C1 segment of cervical spinal cord (tissue), 14 donors: ENCODE results near the gene OTOA.
"Not testable (repeated sequence)": the region's sequence is repeated elsewhere in the genome, so short reads cannot be mapped to it uniquely, and the experiment has no call there.

ENCODE experiments used
- DNase-seq, 14 donors: peaks; one replicate each; lab custom pipeline; 2025; lab: John Stamatoyannopoulos, UW

Gene OTOA

DNA sequence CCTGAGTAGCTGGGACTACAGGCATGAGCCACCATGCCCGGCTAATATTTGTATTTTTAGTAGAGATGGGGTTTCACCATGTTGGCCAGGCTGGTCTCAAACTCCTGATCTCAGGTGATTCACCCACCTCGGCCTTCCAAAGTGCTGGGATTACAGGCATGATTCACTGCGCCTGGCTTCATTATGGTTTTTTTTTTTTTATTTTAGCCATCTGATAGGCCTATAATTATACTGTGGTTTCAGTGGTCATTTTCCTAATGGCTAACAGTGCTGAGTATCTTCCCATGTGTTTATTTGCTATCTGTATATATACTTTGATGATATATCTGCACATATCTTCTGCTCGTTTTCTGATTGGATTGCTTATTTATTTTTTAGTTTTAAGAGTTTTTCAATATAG lies 10.7 kb downstream of the OTOA start:
- not testable (repeated sequence) for DNase-seq

DNA sequence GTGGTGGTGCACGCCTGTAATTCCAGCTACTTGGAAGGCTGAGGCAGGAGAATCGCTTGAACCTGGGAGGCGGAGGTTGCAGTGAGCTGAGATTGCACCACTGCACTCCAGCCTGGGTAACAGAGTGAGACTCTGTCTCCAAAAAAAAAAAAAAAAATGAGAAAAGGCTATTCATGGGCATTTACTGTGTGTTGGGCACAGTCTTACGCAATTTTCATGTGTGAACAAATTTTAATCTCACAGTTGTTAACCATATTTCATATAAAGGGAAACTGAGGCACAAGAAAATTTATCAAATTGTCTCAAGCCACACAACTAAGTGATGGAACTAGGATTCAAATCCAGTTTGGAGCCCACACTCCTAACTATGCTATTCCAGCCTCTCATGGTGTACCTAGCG lies 16.9 kb downstream of the OTOA start:
- DNase-seq, result not testable (repeated sequence)

DNA sequence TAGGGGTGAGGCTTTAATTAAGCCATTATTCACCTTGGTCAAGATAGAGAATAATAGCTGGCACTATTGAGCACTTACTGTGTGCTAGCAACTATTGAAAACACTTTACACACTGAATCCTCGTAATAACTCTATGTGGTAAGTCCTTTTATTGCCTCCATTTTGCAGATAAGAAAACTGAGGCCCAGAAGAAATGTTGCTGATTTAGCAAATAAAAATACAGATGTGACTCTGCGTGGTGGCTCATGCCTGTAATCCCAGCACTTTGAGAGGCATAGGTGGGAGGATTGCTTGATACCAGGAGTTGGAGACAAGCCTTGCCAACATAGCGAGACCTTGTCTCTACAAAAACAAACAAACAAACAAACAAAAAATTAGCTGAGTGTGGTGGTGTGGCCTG lies 19.4 kb downstream of the OTOA start:
- DNase-seq, result no peak

DNA sequence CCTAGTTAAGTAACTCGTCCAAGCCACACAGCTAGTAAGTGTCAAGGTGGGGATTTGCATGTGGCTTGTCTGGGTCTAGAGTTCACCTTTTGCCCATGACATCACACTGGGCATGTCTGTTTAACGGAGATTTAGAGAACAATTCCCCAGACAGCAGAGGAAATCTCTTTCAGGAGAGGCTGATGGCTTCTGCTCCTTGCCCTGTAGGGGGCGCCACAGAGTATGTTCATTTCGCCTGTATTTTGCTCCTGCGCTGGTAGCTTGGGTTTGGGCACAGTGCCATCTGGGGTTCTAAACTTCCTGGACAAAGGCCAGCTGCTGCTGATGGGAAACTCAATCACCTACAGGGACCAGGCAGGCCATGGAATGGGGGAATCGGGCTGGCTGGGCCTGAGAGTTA lies 20.4 kb downstream of the OTOA start:
- DNase-seq, result no peak

DNA sequence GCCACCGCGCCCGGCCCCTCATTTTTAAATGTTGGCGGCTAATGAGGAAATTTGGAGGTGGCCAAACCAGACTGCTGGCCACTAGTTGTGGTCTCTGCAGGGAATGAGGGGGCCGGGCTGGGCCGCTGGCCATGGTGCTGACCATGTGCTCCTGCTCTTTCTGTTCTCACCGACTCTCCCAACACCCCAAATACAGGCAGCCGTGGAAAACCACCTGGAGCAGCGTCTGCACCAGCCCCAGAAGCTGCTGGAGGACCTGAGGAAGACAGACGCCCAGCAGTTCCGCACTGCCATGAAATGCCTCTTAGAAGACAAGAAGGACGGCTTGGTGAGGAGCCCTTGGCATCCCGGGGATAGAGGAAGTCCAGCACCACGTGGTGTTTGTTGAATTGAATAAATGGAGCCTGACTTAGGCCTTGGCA lies 21.3 kb downstream of the OTOA start:
- peak in 1 of 14 donors; percentile 0 for DNase-seq

DNA sequence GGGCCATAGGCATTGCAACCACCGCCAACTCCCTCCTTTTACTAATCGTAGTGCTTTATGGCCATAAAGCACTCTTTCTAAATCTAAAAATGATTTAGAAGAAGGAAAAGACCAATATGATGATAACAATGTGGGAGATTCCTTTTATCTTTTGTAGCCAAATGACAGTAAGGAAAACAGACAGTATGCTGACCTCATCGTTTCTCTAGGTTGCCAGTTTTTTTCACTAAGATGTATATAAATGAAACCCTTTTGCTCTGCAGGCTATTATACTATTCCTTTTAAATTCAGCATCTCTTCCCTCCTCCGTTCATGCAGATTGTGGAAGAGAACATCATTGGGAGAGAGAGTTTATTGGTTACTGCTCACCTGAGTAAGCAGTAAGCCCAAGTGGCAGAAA lies 25.3 kb downstream of the OTOA start:
- no peak for DNase-seq

DNA sequence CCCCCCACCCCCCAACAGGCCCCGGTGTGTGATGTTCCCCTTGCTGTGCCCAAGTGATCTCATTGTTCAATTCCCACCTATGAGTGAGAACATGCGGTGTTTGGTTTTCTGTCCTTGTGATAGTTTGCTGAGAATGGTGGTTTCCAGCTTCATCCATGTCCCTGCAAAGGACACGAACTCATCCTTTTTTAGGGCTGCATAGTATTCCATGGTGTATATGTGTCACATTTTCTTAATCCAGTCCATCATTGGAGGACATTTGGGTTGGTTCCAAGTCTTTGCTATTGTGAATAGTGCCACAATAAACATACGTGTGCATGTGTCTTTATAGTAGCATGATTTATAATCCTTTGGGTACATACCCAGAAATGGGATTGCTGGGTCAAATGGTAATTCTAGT lies 27.2 kb downstream of the OTOA start:
- DNase-seq, result not testable (repeated sequence)

DNA sequence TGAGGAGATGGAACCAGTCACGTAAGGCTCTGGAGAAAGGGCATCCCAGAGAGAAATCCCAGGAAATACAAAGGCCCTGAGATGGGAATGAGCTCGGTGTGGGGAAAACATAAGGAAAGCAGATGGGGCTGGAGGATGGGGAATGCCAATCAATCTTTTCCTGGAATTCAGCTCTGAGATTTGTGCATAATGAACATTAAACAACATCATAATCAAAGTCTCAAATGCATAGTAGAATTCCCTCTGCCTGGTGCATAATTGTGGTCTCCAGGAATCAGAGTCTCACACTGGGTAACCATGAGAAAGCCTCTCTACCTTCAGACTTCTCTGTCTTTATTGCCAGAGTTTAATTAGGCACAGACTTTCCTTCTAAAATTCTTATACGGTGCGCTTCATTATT lies 30.8 kb downstream of the OTOA start:
- DNase-seq, result no peak

DNA sequence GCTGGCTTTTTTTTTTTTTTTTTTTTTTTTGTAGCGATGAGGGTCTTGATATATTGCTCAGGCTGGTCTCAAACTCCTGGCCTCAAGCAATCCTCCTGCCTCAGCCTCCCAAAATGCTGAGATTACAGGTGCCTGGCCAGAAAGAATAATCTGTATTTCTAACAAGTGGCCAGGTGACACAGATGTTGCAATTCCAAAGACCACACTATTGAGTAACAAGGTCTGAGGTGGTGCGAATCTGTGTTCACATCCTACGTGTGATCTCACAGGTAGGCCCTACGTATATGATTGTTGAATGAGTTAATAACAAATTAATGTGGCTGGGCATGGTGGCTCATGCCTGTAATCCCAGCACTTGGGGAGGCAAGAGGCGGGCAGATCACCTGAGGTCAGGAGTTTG lies 33.3 kb downstream of the OTOA start:
- no peak for DNase-seq

DNA sequence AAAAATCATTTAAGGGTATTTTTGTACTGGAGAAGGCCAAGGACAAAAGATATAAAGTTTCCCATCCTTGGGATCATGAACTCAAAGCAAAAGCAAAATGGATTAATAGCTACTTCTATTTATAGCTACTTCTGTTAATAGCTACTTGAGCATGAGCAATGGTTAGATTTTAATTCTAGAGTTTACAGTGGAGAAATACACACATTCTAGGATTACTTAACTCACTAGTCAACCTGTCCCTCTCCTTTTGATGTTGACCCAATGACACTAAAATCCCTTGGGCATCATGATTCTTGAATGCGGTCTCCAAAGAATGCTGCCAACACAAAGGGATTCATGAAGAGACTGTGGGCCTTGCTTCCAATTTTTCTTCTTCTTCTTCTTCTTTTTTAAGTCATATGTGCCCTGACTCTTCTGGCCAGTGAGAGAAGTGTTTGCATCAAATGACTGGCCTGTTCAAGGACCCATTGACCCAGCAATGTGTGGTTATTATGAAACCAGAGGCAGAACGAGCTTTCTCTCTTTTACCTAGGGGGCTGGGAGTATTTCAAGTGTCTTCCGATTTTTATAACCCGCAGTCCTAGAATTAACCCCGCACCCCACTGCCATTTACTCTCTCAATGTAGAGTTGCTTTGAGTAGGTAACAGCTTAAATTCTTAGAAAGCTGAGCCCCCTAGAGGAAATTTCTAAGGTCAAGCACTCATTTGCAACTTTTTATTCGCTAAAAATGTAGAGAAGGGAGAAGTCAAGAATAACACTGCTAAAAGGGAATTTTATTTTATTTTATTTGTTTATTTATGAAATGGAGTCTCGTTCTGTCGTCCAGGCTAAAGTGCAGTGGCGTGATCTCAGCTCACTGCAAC lies 34.6 kb downstream of the OTOA start:
- DNase-seq, result no peak

DNA sequence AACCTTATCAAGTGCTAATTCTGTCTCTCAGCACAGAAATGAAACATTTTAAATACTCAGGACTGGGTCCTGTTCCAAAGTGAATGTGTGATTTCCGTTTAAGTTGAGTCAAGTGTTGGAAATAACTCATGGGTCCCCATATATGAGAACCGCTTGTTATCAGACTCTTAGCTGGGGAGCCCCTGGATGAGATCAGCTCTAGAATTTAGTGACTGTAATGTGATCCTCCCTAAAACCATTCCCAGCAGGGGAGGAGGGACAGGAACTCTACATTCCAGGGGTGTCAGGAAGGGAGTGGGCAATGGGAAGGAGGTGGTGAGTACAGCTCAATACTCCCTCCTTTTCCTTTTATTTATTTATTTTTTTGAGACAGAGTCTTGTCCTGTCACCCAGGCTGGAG lies 37.5 kb downstream of the OTOA start:
- no peak for DNase-seq

DNA sequence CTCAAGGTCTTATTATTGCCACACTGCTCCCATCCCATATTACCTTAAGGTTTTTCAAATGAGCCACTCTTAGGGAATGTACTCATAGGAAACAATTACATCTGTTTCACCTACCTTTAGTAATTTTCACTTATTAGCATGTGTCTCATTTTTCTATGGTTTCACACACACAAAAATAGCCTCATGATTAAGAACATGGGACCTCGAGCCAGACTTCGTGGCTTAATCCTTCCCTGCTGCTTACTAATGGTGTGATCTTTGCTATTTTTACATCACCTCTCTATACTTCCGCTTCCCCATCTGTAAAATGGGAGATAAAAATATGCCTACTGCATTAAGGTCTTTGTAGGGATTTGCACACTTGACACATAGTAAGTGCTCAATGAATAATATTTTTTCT lies 38.5 kb downstream of the OTOA start:
- DNase-seq, result no peak

DNA sequence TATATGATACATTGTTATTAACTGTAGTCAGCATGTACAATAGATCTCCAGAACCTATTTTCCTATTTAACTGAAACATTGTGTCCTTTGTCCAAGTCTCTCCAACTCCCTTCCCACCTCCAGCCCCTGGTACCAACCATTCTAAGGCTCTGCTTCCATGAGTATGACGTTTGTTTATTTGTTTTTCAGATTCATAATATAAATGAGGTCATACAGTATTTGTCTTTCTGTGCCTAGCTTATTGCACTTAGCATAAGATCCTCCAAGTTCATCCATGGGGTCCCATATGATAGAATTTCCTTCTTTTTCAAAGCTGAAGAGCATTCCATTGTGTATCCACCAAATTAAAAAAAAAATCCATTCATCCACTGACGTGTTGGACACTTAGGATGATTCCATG lies 39.4 kb downstream of the OTOA start:
- no peak for DNase-seq

DNA sequence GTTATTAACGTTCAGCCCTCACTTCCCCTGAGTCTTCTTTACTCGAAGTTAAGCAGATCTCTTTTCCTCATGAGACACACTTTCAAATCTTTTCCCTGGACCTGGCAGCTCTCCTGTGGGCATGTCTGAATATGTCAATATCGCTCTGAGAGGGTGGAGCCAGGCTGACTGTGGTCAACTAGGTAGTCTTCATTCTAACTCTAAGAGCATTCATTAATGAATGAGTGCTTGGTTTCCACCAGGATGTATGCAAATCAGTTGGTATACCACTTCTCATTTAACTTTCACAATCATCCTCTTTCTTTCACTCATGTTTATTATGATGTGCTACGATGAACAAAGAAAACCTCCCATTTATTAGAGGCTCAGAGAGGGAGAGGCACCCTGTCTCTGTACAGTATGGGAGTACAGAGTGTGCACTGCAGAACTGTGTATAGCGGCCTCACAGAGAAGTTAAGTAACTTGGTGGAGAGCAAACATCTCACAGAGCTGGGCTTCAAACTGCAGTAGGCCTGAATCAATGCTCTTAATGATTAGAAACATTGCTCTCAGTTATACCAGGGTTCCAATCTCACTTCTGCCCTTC lies 39.9 kb downstream of the OTOA start:
- DNase-seq, result no peak

DNA sequence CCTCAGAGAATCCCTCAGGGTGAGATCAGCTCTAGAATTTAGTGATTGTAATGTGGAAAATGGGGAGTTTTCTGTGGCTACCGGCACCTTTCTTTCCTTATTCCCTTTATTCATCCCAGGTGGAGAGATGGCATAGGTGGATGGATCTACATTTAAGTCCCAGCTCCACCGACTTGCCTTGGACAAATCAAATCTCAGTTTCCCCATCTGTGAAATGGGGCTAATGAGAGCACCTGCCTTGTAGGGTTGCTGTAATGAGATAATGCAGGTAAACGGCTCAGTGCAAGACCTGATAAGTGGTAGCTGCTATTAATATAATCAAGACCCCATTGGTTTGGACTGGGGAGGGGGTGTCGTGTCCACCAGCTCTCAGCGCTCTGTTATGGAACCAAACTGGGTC lies 40.5 kb downstream of the OTOA start:
- DNase-seq, result no peak

DNA sequence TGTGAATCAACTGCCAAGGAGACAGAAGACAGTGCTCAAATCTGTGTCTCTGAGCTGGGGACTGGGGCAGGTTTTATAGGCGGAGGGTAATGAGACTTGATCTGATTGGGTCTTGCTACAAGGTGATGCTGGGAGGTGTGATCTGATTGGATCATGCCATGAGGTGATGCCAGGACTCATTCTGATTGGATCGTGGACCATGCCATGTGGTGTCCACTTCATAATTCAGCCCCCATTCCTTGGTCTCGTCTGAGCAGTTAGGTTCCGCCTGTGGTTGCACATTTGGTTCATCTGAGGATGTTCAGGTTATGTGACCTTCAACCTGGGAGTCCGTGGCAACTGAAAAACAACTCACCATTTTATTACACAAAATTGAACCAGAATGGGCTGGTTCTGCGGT lies 41.0 kb downstream of the OTOA start:
- no peak for DNase-seq

DNA sequence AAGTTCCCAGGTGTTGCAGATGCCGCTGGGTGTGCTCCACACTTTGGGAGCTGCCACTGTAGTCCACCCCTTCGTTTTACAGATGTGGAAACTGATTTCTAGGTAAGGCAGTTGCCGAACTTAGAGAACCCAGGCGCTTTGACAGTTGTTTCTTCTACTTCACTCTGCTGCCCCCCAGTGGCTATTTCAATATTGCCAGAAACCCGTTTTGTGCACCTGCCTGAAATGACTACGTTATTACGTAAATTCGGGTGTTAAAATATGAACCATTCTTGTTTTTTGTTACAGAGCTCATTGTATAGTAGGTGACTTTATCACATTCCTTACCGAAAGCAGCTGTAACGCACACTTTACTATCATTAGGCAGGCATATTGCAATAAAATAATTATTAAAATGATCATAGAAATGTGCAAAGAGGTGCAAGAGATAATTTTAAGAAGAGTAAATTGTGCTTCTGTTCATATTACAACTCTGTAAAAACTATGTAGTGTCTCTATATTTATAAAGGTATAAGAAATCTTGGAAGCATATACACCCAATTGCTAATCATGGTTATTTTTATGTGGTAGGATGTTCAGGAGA lies 44.9 kb downstream of the OTOA start:
- DNase-seq, result peak in 11 of 14 donors; percentile 1 to 51 (median 20)

DNA sequence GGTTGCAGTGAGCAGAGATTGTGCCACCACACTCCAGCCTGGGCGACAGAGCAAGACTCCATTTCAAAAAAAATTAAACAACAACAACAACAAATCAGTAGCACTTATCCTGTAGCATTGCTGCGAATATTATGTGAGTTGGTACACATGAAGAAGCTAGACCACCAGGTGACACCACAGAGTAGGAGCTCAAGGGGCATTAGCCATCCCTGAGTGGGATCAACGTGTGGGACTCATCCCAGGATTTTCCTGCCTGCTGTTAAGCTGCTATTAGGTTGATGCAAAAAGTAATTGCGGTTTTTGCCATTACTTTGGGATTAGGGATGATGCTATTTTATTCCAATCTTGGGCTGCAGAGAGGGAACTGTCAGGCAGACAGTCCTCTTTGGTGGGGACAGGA lies 47.2 kb downstream of the OTOA start:
- no peak for DNase-seq

DNA sequence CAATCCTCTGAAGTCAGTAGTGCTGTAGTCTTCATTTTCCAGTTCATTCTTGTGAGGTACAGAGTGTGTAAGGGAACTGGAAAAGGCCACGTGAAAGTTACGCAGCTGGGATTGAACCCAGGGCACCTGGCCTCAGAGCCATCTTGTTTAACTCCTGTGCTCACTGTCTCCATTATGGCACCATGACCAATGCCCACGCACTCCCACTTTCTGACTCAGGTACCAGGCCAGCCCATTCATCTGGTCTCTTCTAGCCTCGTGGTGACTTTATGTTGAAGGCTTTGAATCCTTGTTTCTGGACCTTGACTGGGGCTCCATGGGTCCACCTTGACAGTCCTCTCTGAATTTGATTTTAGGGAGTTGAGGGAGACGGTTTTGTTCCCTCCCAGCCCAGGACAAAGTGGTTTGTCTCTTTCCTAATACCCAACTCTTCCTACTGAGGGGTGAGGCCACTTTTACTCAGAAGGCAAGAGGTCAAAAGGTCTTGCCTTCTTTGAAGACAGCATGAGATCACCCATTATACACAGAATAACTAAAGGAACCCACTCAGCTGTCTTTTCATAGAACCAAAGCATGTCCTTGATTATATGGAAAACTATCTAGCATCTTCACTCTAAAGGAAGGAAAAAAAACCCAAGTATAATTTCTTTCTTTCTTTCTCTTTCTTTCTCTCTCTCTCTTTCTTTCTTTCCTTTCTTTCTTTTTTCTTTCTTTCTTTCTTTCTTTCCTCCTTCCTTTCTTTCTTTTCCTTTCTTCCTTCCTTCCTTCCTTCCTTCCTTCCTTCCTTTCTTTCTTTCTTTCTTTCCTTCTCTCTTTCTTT lies 50.0 kb downstream of the OTOA start:
- no peak for DNase-seq

DNA sequence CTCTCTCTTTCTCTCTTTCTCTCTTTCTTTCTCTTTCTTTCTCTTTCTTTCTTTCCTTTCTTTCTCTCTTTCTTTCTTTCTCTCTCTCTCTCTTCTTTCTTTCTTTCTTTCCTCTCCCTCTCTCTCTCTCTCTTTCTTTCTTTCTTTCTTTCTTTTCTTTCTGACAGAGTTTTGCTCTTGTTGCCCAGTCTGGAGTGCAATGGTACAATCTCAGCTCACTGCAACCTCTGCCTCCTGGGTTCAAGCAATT lies 50.5 kb downstream of the OTOA start:
- DNase-seq, result not testable (repeated sequence)

DNA sequence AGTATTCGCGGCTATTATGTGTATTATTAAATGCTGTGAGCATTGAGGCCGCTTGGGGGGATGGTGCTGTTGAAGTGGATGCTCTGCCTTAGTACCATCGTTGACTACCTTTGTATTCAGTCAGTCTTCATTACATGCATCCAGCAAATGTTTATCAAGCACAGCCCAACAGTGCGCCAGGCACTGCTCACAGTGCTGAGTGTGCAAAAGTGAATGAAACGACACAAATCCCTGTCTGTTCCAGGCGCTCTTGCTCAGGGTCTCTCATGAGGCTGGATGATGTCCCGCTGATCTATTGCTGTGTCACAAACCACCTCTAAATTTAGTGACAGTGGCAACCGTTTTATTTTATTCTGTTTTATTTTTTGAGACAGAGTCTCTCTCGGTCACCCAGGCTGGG lies 53.8 kb downstream of the OTOA start:
- DNase-seq, result no peak

DNA sequence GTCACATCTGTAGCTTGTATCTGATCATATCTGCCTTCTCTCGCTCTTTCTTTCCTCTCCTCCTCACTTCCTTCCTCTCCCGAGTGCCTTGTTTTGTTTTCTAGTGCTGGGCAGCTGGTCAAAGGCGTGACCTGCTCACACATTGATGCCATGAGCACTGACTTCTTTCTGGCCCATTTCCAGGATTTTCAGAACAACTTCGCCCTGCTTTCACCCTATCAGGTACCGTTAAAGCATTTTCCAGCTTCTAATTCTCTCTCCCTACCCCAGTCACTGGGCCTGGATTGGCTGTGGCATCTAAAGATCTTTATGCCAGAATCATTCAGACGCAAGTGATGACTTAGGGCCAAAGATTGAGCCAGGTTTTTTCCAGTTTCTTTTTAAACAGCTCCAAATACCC lies 55.5 kb downstream of the OTOA start:
- DNase-seq, result no peak

DNA sequence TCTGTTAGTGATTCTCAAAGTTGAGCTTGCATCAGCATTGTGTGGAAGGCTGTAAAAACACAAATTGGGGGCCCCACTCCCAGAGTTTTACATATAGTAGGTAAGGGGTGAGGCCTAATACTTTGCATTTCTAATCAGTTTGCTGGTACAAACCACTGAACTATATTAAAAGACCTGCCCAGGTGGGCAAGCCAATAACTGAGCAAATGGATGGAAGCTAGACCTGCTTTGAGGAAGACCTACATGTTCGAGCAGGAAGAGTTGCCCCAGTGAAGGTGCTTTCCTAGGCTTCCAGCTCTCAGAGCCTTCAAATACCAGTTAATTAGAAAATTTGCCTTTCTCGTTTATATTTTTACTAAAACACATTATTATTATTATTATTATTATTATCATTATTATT lies 56.8 kb downstream of the OTOA start:
- no peak for DNase-seq
